ENCODE results near the gene LMNTD1.
"Not testable (repeated sequence)": the region's sequence is repeated elsewhere in the genome, so short reads cannot be mapped to it uniquely, and the experiment has no call there.

LMNTD1 gene

DNA sequence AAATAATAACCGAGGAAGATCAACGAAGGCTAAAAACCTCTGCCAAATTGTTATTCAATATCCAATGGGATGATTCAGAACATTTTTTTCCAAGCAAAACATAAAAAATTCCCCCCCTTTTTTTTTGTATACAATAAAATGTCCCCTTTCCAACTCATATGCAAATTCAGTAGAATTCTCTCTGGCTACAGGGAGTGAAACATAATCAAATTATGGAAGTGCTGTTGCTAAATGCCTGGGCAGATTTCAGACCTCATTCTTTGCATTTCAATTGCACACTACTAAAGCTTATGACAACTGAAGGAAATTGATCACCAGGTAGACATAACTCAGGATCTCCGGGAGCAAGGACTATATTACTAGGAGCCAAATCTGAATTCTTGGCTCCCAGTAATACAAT lies 51.0 kb downstream of the LMNTD1 start:
- TF ChIP-seq TAF1 (IDR thresholded peaks at IDR 0.05; ENCODE audit: borderline replicate concordance, low read depth, low read length), result no peak
- TF ChIP-seq POLR2A (IDR thresholded peaks at IDR 0.05; ENCODE audit: low read depth, low read length), result no peak
- no peak for TF ChIP-seq POLR2AphosphoS5 (IDR thresholded peaks at IDR 0.05; ENCODE audit: low read depth, low read length)
- FAIRE-seq (no peak), DNase-seq (ENCODE audit: insufficient read length) (no peak)

DNA sequence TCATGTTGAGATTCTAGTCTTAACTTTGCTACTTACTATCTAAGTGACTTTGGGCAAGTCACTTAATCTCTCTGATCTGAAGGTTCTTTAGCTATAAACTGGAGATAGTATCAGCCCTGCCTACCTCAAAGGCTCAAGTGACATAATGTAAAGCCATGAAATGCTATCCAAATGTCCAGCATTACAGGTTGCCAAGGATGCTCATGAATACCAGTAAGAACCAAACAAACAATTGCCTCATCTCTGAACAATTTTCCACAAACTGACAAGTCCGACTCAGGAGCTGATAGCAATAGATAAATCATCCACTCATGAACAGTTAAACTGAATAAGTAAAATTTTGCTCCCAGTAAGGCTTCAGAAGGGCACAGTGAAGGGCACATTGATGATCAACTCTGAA lies 51.5 kb downstream of the LMNTD1 start:
- no peak for TF ChIP-seq POLR2A (IDR thresholded peaks at IDR 0.05; ENCODE audit: low read depth, low read length)
- TF ChIP-seq TAF1 (IDR thresholded peaks at IDR 0.05; ENCODE audit: borderline replicate concordance, low read depth, low read length), result no peak
- no peak for TF ChIP-seq POLR2AphosphoS5 (IDR thresholded peaks at IDR 0.05; ENCODE audit: low read depth, low read length)
- no peak for FAIRE-seq
- no peak for DNase-seq (ENCODE audit: insufficient read length)

- TF ChIP-seq POLR2AphosphoS5 (IDR thresholded peaks at IDR 0.05; ENCODE audit: low read depth, low read length), result no peak
- TF ChIP-seq TAF1 (IDR thresholded peaks at IDR 0.05; ENCODE audit: borderline replicate concordance, low read depth, low read length), result no peak
- no peak for TF ChIP-seq POLR2A (IDR thresholded peaks at IDR 0.05; ENCODE audit: low read depth, low read length)
- DNase-seq (ENCODE audit: insufficient read length), result no peak
- FAIRE-seq, result no peak
Measured at GRCh38 chr12:25500651-25501050, 52.4 kb downstream of the LMNTD1 start.

DNA sequence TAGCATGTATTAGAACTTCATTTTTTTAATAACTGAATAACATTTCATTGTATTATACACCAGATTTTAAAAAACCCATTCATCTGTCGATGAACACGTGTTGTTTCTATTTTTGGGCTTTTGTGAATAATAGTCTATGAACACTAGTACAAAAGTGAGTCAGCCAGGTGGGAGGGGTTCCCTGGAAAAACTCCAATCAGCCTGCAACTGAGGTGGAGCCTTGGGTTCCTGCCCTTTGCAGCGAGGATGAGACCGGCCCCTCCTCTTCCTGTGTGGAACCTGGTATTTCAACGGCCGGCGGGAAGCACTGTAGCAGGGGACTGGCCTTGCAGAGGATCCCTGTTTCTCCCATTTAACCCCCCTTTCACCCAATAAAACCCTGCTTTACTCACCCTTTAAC lies 56.1 kb downstream of the LMNTD1 start:
- no peak for DNase-seq (ENCODE audit: insufficient read length)
- TF ChIP-seq POLR2A (IDR thresholded peaks at IDR 0.05; ENCODE audit: low read depth, low read length), result no peak
- FAIRE-seq, result no peak

DNA sequence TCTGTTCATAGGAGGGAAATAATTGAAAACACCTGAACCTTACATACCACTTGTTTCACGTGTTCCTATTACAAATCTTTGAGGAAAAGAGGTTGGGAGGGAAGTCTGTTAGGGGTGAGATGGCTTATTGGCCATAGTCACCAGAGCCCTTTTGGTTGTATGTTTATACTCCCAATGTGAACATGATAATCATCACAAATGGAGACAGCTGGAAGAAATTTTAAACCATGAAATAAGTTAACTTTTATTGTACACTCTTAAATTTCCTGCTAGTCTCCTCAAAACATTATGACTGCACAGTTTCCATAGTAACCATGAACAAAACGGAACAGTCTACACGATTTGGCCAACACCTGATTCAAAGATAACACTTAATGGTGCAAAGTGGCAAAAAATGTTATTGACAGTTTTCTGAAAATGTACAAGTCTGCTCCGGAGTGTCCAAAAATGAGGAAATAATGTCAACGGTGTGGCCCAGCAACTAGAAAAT lies 56.9 kb downstream of the LMNTD1 start:
- DNase-seq (ENCODE audit: insufficient read length) (no peak), FAIRE-seq (no peak)
- TF ChIP-seq POLR2AphosphoS5 (IDR thresholded peaks at IDR 0.05; ENCODE audit: low read depth, low read length), result no peak
- no peak for TF ChIP-seq POLR2A (IDR thresholded peaks at IDR 0.05; ENCODE audit: low read depth, low read length)
- TF ChIP-seq TAF1 (IDR thresholded peaks at IDR 0.05; ENCODE audit: borderline replicate concordance, low read depth, low read length), result no peak

GRCh38 chr12:25495331-25496097 lies 57.6 kb downstream of the LMNTD1 start:
- FAIRE-seq, result no peak
- TF ChIP-seq POLR2AphosphoS5 (IDR thresholded peaks at IDR 0.05; ENCODE audit: low read depth, low read length) (no peak), TAF1 (IDR thresholded peaks at IDR 0.05; ENCODE audit: borderline replicate concordance, low read depth, low read length) (no peak), POLR2A (IDR thresholded peaks at IDR 0.05; ENCODE audit: low read depth, low read length) (no peak)
- no peak for DNase-seq (ENCODE audit: insufficient read length)

DNA sequence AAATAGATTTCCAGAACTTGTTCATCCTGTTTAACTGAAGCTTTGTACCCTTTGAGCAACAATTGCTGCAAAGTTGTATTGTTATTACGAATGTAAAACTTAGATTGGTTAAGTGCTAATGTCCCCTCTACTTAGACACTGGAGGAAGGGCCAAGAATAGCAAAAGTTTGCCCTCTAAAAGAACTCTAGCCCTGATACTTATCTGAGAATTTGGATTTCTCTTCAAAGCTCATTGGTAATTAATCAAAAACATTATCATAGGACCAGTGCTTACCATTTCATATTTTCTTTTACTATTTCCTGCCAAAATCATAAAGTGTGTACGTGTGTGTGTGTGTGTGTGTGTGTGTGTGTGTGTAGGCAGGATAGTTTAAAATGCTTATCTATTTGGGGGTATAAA lies 58.2 kb downstream of the LMNTD1 start:
- no peak for FAIRE-seq
- TF ChIP-seq POLR2A (IDR thresholded peaks at IDR 0.05; ENCODE audit: low read depth, low read length) (no peak), TAF1 (IDR thresholded peaks at IDR 0.05; ENCODE audit: borderline replicate concordance, low read depth, low read length) (no peak), POLR2AphosphoS5 (IDR thresholded peaks at IDR 0.05; ENCODE audit: low read depth, low read length) (no peak)
- DNase-seq (ENCODE audit: insufficient read length), result no peak

DNA sequence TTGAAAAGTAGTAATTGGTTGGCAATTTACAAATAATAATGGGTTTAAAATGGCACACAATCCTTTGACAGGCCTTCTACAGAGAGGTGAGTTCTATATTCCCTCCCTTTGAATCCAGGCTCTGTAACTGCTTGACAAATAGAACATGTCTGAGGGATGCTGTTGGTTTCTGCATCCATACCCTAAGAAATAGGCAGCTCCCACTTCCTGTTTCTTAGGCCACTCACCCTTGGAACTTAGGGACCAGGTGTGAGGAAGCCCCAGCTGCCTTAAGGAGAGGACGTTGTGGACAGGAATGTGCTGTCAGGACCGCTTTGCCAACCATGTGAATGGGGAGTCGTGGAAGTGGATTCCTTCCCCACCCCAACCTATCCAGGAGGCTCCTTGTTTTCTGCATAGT lies 59.4 kb downstream of the LMNTD1 start:
- no peak for TF ChIP-seq TAF1 (IDR thresholded peaks at IDR 0.05; ENCODE audit: borderline replicate concordance, low read depth, low read length)
- no peak for TF ChIP-seq POLR2A (IDR thresholded peaks at IDR 0.05; ENCODE audit: low read depth, low read length)
- no peak for TF ChIP-seq POLR2AphosphoS5 (IDR thresholded peaks at IDR 0.05; ENCODE audit: low read depth, low read length)
- FAIRE-seq (no peak), DNase-seq (ENCODE audit: insufficient read length) (no peak)

- TF ChIP-seq POLR2AphosphoS5 (IDR thresholded peaks at IDR 0.05; ENCODE audit: low read depth, low read length), result no peak
- no peak for TF ChIP-seq TAF1 (IDR thresholded peaks at IDR 0.05; ENCODE audit: borderline replicate concordance, low read depth, low read length)
- no peak for TF ChIP-seq POLR2A (IDR thresholded peaks at IDR 0.05; ENCODE audit: low read depth, low read length)
- no peak for FAIRE-seq
- DNase-seq (ENCODE audit: insufficient read length), result no peak
Measured at GRCh38 chr12:25491396-25492325, 61.4 kb downstream of the LMNTD1 start.

DNA sequence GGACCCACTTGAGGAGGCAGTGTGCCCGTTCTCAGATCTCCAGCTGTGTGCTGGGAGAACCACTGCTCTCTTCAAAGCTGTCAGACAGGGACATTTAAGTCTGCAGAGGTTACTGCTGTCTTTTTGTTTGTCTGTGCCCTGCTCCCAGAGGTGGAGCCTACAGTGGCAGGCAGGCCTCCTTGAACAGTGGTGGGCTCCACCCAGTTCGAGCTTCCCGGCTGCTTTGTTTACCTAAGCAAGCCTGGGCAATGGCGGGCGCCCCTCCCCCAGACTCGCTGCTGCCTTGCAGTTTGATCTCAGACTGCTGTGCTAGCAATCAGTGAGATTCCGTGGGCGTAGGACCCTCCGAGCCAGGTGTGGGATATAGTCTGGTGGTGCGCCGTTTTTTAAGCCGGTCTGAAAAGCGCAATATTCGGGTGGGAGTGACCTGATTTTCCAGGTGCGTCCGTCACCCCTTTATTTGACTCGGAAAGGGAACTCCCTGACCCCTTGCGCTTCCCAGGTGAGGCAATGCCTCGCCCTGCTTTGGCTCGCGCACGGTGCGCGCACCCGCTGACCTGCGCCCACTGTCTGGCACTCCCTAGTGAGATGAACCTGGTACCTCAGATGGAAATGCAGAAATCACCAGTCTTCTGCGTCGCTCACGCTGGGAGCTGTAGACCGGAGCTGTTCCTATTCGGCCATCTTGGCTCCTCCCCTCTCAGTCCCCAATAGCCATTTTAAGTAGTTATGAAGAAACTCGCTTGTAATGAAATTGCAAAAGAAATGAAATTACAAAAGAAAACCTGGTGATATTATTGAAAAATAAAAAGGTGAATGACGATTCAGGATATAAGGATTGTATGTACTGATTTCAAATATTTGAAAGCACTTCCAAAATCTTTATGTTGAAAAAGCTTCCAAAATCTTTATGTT lies 63.9 kb downstream of the LMNTD1 start:
- FAIRE-seq; DNase-seq (ENCODE audit: insufficient read length): not testable (repeated sequence)

DNA sequence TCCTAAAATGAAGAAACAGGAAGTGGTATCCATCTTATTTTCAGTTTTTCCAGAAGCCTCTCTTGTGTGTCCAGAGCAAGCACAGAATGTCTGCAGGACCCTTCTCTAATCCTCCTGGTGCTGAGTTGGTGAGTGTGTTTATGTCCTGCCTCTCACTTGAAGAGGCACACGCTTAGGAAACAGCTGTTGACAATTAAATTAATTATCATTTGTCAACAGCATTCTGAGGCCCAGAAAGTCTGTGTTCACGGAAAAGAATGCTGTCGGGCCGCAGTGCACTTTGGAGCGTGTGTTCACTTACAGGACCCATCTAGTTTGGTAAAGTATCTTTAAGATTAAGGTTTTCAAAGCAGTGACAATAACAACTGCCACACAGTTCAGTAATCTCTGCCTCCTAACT lies 70.5 kb downstream of the LMNTD1 start:
- TF ChIP-seq POLR2AphosphoS5 (IDR thresholded peaks at IDR 0.05; ENCODE audit: low read depth, low read length) (no peak), TAF1 (IDR thresholded peaks at IDR 0.05; ENCODE audit: borderline replicate concordance, low read depth, low read length) (no peak), POLR2A (IDR thresholded peaks at IDR 0.05; ENCODE audit: low read depth, low read length) (no peak)
- no peak for FAIRE-seq
- no peak for DNase-seq (ENCODE audit: insufficient read length)

All from GM12892 (cell line).